PC-3 (cell line): ENCODE results near the gene CDC42SE2.

ENCODE experiments used
- CTCF ChIP-seq: fragments of 300-600 bp; sonication (generic); conservative IDR thresholded peaks from 2 replicates; pipeline ENCODE4 v1.5.1; 2017; ENCODE audit warnings: antibody characterized with exemption, low read depth, mild to moderate bottlenecking, low read length
- EZH2 ChIP-seq: fragments of 300-600 bp; sonication (generic); IDR thresholded peaks from one replicate; pipeline ENCODE4 v1.6.1; 2017; ENCODE audit warnings: antibody characterized with exemption, mild to moderate bottlenecking, low read length; ENCODE audit not compliant: unreplicated experiment
- EZH2phosphoT487 ChIP-seq: fragments of 300-600 bp; sonication (generic); IDR thresholded peaks from 2 replicates; pipeline ENCODE4 v1.6.1; 2018; ENCODE audit warnings: mild to moderate bottlenecking, antibody characterized with exemption, low read length, borderline replicate concordance

- TF ChIP-seq CTCF (no peak), EZH2 (no peak), EZH2phosphoT487 (no peak)
These were observed 11.1 kb upstream of the CDC42SE2 start for GRCh38 chr5:131252824-131253171.
